KMS-11 (cell line): ENCODE measurements around the gene CELF2.

Source experiments
- H2AFZ ChIP-seq: fragments of 200-600 bp; sonication (generic); 2 replicates; pipeline ENCODE4 v1.6.1; 2016; ENCODE audit warnings: antibody characterized with exemption, mixed run types, low read depth
- H3K27ac ChIP-seq: fragments of 200-600 bp; sonication (generic); 2 replicates; pipeline ENCODE4 v1.6.1; 2016; ENCODE audit warnings: mild to moderate bottlenecking, mixed run types
- H3K27me3 ChIP-seq: fragments of 200-600 bp; sonication (generic); 2 replicates; pipeline ENCODE4 v1.6.1; 2017; ENCODE audit warnings: mild to moderate bottlenecking, low read depth, mixed run types, moderate library complexity; ENCODE audit not compliant: insufficient read depth
- H3K36me3 ChIP-seq: fragments of 200-600 bp; sonication (generic); 2 replicates; pipeline ENCODE4 v1.6.1; 2017; ENCODE audit warnings: mild to moderate bottlenecking, mixed run types; ENCODE audit not compliant: insufficient read depth
- H3K4me1 ChIP-seq: fragments of 200-600 bp; sonication (generic); 2 replicates; pipeline ENCODE4 v1.6.1; 2016; ENCODE audit warnings: mild to moderate bottlenecking, low read depth, mixed run types; ENCODE audit not compliant: poor library complexity, severe bottlenecking
- H3K4me2 ChIP-seq: fragments of 200-600 bp; sonication (generic); 2 replicates; pipeline ENCODE4 v1.7.0; 2016; ENCODE audit warnings: mild to moderate bottlenecking, mixed run types
- H3K4me3 ChIP-seq: fragments of 200-600 bp; sonication (generic); IDR thresholded peaks from 2 replicates; pipeline ENCODE4 v1.6.1; 2017; ENCODE audit warnings: low read depth, low read length, mixed read lengths; ENCODE audit not compliant: insufficient read depth
- H3K79me2 ChIP-seq: fragments of 200-600 bp; sonication (generic); 2 replicates; pipeline ENCODE4 v1.6.1; 2016; ENCODE audit warnings: low read depth, mixed run types; ENCODE audit not compliant: insufficient read depth
- H3K9ac ChIP-seq: fragments of 200-600 bp; sonication (generic); 2 replicates; pipeline ENCODE4 v1.6.1; 2016; ENCODE audit warnings: mild to moderate bottlenecking, mixed run types
- H4K20me1 ChIP-seq: fragments of 200-600 bp; sonication (generic); 2 replicates; pipeline ENCODE4 v1.6.1; 2016; ENCODE audit warnings: mild to moderate bottlenecking, mixed run types; ENCODE audit not compliant: insufficient read depth
- CTCF ChIP-seq: fragments of 200-600 bp; sonication (generic); conservative IDR thresholded peaks from 2 replicates; pipeline ENCODE4 v1.6.1; 2017; ENCODE audit warnings: low read depth, mild to moderate bottlenecking, antibody characterized with exemption, low read length, moderate library complexity, mixed read lengths

Gene CELF2

DNA sequence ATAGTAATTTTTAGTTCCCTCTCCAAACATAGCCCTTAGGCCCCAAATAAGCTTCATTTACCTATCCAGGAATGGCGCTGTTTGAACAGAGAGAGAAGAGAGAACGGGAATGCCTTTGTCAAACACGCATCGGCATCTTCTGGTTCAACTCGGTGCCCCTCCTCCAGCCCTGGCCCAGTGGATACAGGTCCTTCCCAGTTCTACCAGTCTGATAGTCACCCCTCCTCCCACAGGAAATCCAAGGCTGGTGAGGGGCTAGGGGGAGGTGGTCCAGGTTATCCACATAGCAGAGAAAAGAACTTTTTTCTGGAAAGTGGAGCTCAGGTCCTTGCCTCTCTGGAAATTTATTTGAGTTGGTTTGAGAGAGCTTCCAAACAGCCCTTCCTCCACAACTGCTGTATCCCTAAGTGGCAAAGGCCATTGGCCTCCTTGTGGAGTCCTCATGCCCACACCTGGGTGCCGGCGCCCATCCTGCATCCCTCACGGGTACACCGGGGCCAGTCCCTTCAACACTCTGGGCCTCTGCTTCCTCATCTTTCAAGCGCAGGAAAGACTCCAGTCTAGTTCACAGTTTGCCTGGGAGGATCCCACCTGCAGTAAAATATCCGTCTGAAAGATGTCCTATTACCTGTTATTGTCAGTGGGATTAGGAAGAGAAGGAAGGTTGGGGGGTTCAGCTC lies 287.4 kb downstream of the CELF2 start:
- no peaks in the 10 kb centered on the region for H3K79me2 ChIP-seq
- H3K4me3 ChIP-seq = no peak overlapping the region
- H3K4me2 ChIP-seq = no peak overlapping the region
- H3K27ac ChIP-seq = no peak overlapping the region
- H2AFZ ChIP-seq = no peak overlapping the region
- H3K4me1 ChIP-seq = no peaks in the 10 kb centered on the region
- no peaks in the 10 kb centered on the region for H4K20me1 ChIP-seq
- no peaks in the 10 kb centered on the region for H3K36me3 ChIP-seq
- no peaks in the 10 kb centered on the region for H3K27me3 ChIP-seq
- TF ChIP-seq CTCF = no peak
- no peak overlapping the region for H3K9ac ChIP-seq

DNA sequence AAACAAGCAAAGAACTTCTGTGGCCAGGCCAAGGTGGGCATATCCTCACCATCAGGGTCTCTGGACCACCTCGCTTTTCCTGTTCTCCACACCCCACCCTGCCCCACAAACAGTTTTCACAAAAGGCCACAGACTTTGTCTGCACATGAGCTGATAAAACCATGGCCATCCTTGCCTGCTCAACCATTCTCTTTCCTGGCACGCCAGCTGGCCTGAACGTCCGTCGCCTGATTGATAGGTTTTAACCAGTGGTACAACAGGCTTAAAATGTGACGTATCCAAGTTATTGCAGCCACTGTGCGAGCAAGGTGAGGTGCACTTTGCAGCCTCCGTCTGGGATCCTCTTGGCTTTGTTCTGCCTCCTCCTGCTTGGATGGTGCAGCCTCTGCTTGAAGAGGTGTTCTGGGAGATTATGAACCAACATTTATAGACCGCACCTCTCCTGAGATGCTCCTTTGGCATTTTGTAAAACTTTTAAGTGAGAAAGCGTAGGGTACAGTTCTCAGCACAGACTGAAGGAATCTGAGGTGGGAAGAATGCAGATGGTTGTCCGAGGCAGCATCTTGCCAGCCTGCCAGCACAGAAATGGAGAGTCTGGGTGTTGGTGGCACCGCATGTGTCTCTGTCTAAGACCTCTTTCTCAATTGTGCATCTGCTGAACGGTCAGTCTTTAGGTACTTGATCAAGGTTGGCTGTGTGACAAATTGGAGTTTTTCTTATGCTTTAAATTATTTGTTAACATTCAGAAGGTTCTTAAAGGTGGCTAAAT lies 288.3 kb downstream of the CELF2 start:
- Histone ChIP-seq H3K36me3 (no peaks in the 10 kb centered on the region), H4K20me1 (no peaks in the 10 kb centered on the region), H3K4me3 (no peak overlapping the region)

GRCh38 chr10:11307004-11307403 lies 289.3 kb downstream of the CELF2 start:
- Histone ChIP-seq H3K27ac (no peak overlapping the region), H3K4me1 (no peaks in the 10 kb centered on the region), H2AFZ (no peak overlapping the region), H3K9ac (no peak overlapping the region), H3K79me2 (no peaks in the 10 kb centered on the region), H3K4me2 (no peak overlapping the region), H4K20me1 (no peaks in the 10 kb centered on the region), H3K36me3 (no peaks in the 10 kb centered on the region), H3K27me3 (no peaks in the 10 kb centered on the region), H3K4me3 (no peak overlapping the region)
- TF ChIP-seq CTCF = no peak

More for the DNA sequence above, 288.3 kb downstream of the CELF2 start:
- no peaks in the 10 kb centered on the region for H3K4me1 ChIP-seq
- no peak overlapping the region for H3K4me2 ChIP-seq
- H2AFZ ChIP-seq = no peak overlapping the region
- no peaks in the 10 kb centered on the region for H3K79me2 ChIP-seq
- no peak for TF ChIP-seq CTCF
- H3K9ac ChIP-seq = no peak overlapping the region
- H3K27ac ChIP-seq = no peak overlapping the region
- H3K27me3 ChIP-seq = no peaks in the 10 kb centered on the region

DNA sequence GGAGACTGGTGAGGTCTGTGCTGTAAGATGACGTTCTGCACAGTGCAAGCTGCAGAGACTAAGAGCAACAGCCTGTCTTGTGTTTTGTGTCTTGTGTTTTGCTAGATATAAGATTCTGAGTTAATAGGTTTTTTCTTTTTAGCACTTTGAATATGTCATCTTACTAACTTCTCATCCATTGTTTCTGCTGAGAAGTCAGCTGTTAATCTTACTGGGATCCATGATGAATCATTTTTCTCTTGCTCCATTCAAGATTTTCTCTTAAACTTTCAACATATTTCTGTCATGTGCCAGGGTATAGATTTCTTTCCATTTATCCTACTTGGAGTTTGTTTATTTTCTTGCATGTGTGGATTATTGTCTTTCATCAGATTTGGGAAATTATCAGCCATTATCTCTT lies 290.3 kb downstream of the CELF2 start:
- Histone ChIP-seq H3K79me2 (no peaks in the 10 kb centered on the region), H3K9ac (no peak overlapping the region), H3K4me3 (no peak overlapping the region), H3K27me3 (no peaks in the 10 kb centered on the region), H3K4me1 (no peaks in the 10 kb centered on the region), H4K20me1 (no peaks in the 10 kb centered on the region), H3K4me2 (no peak overlapping the region), H2AFZ (no peak overlapping the region), H3K36me3 (no peaks in the 10 kb centered on the region), H3K27ac (no peak overlapping the region)
- TF ChIP-seq CTCF = no peak
